Panc1 (cell line): ENCODE measurements around the gene NUP210. TPM values are rescaled to one million over a fixed set of nuclear protein-coding genes. Genes with fewer than 3 reads are reported as not detected.

Experiments
- ATAC-seq: fragments of 200-7000 bp; cut with Tn5 transposase; 2 replicates; pipeline ENCODE4 v1.9.1; 2020; ENCODE audit warnings: mild to moderate bottlenecking, moderate library complexity
- Bru-seq: library from RNA; stranded (reverse); fragments of 400-500 nt; gene quantifications from one replicate; lab custom pipeline; 2021; lab: Mats Ljungman, UMichigan
- BruChase-seq, 2 experiments: library from RNA; stranded (reverse); fragments of 400-500 nt; gene quantifications; one replicate each; lab custom pipeline; 2021; lab: Mats Ljungman, UMichigan
- BruUV-seq: library from RNA; stranded (reverse); fragments of 400-500 nt; replicated peaks from 2 replicates; lab custom pipeline; 2021; lab: Mats Ljungman, UMichigan
- CTCF ChIA-PET: fragments of 300-600 bp; sonication (Branson Sonifier 250); formaldehyde crosslinking; loops from one replicate; lab custom pipeline; 2022; ENCODE audit warnings: antibody characterized with exemption; lab: Charles Lee
- POLR2A ChIA-PET: fragments of 300-600 bp; sonication (Branson Sonifier 250); formaldehyde crosslinking; loops from one replicate; lab custom pipeline; 2022; ENCODE audit warnings: antibody characterized with exemption; lab: Charles Lee
- DNase-seq: peaks from one replicate; pipeline ENCODE4 v3.0.0-alpha.2; 2010; ENCODE audit warnings: low read depth, low spot score
- H3K27ac ChIP-seq: 2 replicates; pipeline ENCODE4 v1.5.1; 2011; ENCODE audit warnings: mild to moderate bottlenecking, low read length, inconsistent platforms
- H3K27me3 ChIP-seq: fragments of 200-500 bp; sonication (Bioruptor generic); 2 replicates; pipeline ENCODE4 v1.6.0; 2014; ENCODE audit warnings: low read length, inconsistent platforms; ENCODE audit not compliant: control insufficient read depth, insufficient read depth
- H3K36me3 ChIP-seq: fragments of 200-500 bp; sonication (Bioruptor generic); 2 replicates; pipeline ENCODE4 v1.5.1; 2014; ENCODE audit warnings: inconsistent platforms, mild to moderate bottlenecking, low read length, moderate library complexity; ENCODE audit not compliant: control insufficient read depth, insufficient read depth
- H3K4me1 ChIP-seq: 2 replicates; pipeline ENCODE4 v1.5.1; 2011; ENCODE audit warnings: inconsistent platforms, mild to moderate bottlenecking, low read length, moderate library complexity; ENCODE audit not compliant: control insufficient read depth, insufficient read depth
- H3K4me3 ChIP-seq, 2 experiments: 2 replicates each; pipeline ENCODE4 v1.5.1; 2011 to 2012; ENCODE audit warnings: low read depth in 2 of 2, low read length in 2 of 2, mild to moderate bottlenecking in 2 of 2, inconsistent platforms in 1 of 2, moderate library complexity in 1 of 2
- H3K9me3 ChIP-seq: fragments of 200-500 bp; sonication (Bioruptor generic); 2 replicates; pipeline ENCODE4 v1.5.1; 2014; ENCODE audit warnings: low read depth, mild to moderate bottlenecking, inconsistent platforms, low read length, moderate library complexity; ENCODE audit not compliant: control insufficient read depth, insufficient read depth
- POLR2AphosphoS5 ChIP-seq: IDR thresholded peaks from 2 replicates; pipeline ENCODE4 v1.6.1; 2012; ENCODE audit warnings: mild to moderate bottlenecking, low read depth, low read length, moderate library complexity
- SIN3A ChIP-seq: IDR thresholded peaks from 2 replicates; pipeline ENCODE4 v1.6.1; 2012; ENCODE audit warnings: low read depth, mild to moderate bottlenecking, low read length, moderate library complexity, borderline replicate concordance; ENCODE audit not compliant: insufficient read depth
- TCF7L2 ChIP-seq: IDR thresholded peaks from 2 replicates; pipeline ENCODE4 v1.6.1; 2011; ENCODE audit warnings: mild to moderate bottlenecking, low read depth, low read length, inconsistent platforms
- in situ Hi-C: cut with HindIII; loops from 2 replicates; pipeline ENCODE4 v1.10.0; 2016; ENCODE audit warnings: low sequenced_read_pairs, low pct_unique_long_range_greater_than_20kb
- intact Hi-C: fragments of 100-400 bp; cut with micrococcal nuclease; formaldehyde crosslinking; loops from one replicate; pipeline ENCODE4 v1.10.0; 2022; ENCODE audit not compliant: unreplicated experiment
- long read RNA-seq: library from polyadenylated mRNA; unstranded; transcript quantifications from one replicate; pipeline ENCODE4 v2.0.0, GENCODE V29; 2021; ENCODE audit not compliant: unreplicated experiment
- polyA plus RNA-seq: library from polyadenylated mRNA; unstranded; fragments of >200 nt; gene quantifications from one replicate; pipeline ENCODE4 v1.2.1, GENCODE V29; 2012; ENCODE audit warnings: missing spikeins; ENCODE audit not compliant: insufficient read length
- total RNA-seq: library from RNA; stranded (reverse); gene quantifications from one replicate; pipeline ENCODE4 v1.2.1, GENCODE V29; 2021; ENCODE audit not compliant: unreplicated experiment
- TF ChIP-seq, protein P1 (sequence below), 2 experiments: IDR thresholded peaks; 2 replicates each; pipeline ENCODE4 v1.6.1; 2011 to 2012; ENCODE audit warnings: low read depth in 2 of 2, control low read depth in 1 of 2, low read length in 1 of 2, mild to moderate bottlenecking in 1 of 2, moderate library complexity in 1 of 2; ENCODE audit not compliant: insufficient read depth in 1 of 2
- TF ChIP-seq, protein P2 (sequence below): fragments of 450-650 bp; IDR thresholded peaks from 2 replicates; pipeline ENCODE4 v1.5.1; 2017; ENCODE audit warnings: mild to moderate bottlenecking

Gene NUP210
- total RNA-seq, result 36.8 TPM
- polyA plus RNA-seq, result 39.2 TPM
- Bru-seq, nascent RNA, result percentile 54 among the genes with signal in this experiment
- percentile 58 among the genes with signal in this experiment for BruChase-seq, experiment 1, labeled RNA remaining after a 2-hour chase
- BruChase-seq, experiment 2, labeled RNA remaining after a 6-hour chase, result percentile 61 among the genes with signal in this experiment
- long read RNA-seq, partial matches to known transcripts, result 38 of 52 reads
- long read RNA-seq, other reads (novel, unspliced or antisense), result 12 of 52 reads

DNA sequence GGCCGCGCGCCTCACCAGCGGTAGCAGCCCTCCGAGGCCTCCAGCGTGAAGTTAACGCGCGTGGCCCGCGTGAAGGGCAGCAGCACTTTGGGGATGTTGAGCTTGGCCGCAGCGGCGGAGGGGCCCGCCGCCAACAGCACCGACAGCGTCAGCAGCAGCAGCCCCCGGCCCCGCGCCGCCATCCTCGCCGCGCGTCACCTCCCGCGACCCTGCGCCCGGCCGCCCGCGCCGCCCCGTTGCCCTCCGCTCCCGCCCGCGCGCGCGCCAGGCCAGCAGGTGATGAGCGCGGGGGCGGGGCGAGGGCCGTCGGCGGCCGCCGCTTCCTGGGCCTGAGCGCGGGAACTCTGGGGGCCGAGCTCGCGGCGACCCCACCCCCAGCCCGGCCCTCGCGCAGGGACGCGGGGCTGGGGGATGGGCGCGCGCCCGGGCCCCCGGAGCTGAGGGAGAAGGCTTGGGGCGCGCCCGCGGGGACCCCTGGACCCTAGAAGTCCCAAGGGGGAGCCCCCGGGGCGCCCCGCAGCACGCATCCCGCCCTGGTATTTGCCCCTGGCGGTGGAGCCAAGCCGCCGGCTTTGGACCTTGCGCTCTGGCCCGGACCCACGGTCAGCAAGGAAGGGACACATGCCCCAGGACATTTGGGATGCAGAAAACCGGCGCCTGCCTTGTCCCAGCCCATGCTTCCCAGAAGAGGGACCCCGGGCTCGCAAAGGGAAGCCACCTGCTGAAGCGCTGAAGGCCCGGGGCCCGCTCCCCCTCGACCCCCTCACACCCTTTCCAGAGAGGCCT, at the start of gene NUP210:
TSS of gene NUP210 (minus strand) at position 278 of the 786 bp plus-strand sequence. CDS start at position 182, 96 bp downstream.
- BruUV-seq, result no TSS peak
- ChIA-PET CTCF (no interaction called here), POLR2A (no interaction called here)
- in situ Hi-C loops, result no loop called here
- no peaks in the 10 kb centered on the region for H3K36me3 ChIP-seq
- H3K27me3 ChIP-seq, result no peaks in the 10 kb centered on the region
- peak within 1 kb of the TSS; percentile 51; the same call in 1 of the 2 replicates for H3K27ac ChIP-seq
- TF ChIP-seq SIN3A (no peak), TCF7L2 (no peak), POLR2AphosphoS5 (no peak)
- TF ChIP-seq, protein P1, sequence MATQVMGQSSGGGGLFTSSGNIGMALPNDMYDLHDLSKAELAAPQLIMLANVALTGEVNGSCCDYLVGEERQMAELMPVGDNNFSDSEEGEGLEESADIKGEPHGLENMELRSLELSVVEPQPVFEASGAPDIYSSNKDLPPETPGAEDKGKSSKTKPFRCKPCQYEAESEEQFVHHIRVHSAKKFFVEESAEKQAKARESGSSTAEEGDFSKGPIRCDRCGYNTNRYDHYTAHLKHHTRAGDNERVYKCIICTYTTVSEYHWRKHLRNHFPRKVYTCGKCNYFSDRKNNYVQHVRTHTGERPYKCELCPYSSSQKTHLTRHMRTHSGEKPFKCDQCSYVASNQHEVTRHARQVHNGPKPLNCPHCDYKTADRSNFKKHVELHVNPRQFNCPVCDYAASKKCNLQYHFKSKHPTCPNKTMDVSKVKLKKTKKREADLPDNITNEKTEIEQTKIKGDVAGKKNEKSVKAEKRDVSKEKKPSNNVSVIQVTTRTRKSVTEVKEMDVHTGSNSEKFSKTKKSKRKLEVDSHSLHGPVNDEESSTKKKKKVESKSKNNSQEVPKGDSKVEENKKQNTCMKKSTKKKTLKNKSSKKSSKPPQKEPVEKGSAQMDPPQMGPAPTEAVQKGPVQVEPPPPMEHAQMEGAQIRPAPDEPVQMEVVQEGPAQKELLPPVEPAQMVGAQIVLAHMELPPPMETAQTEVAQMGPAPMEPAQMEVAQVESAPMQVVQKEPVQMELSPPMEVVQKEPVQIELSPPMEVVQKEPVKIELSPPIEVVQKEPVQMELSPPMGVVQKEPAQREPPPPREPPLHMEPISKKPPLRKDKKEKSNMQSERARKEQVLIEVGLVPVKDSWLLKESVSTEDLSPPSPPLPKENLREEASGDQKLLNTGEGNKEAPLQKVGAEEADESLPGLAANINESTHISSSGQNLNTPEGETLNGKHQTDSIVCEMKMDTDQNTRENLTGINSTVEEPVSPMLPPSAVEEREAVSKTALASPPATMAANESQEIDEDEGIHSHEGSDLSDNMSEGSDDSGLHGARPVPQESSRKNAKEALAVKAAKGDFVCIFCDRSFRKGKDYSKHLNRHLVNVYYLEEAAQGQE (IDR thresholded peaks at IDR 0.05; ENCODE audit: insufficient read depth in 1 of 2, low read depth in 2 of 2, low read length in 1 of 2), result no peak
- TF ChIP-seq, protein P2, sequence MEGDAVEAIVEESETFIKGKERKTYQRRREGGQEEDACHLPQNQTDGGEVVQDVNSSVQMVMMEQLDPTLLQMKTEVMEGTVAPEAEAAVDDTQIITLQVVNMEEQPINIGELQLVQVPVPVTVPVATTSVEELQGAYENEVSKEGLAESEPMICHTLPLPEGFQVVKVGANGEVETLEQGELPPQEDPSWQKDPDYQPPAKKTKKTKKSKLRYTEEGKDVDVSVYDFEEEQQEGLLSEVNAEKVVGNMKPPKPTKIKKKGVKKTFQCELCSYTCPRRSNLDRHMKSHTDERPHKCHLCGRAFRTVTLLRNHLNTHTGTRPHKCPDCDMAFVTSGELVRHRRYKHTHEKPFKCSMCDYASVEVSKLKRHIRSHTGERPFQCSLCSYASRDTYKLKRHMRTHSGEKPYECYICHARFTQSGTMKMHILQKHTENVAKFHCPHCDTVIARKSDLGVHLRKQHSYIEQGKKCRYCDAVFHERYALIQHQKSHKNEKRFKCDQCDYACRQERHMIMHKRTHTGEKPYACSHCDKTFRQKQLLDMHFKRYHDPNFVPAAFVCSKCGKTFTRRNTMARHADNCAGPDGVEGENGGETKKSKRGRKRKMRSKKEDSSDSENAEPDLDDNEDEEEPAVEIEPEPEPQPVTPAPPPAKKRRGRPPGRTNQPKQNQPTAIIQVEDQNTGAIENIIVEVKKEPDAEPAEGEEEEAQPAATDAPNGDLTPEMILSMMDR, result no peak
- no peak for DNase-seq
- ATAC-seq, result peak; percentile 79
- intact Hi-C loops, result no loop called here
- H3K9me3 ChIP-seq, result no peaks in the 10 kb centered on the region
- H3K4me1 ChIP-seq, result no peaks in the 10 kb centered on the region; the same call in 1 of the 2 replicates
- H3K4me3 ChIP-seq, result peak within 1 kb of the TSS; percentile 44 to 49

DNA sequence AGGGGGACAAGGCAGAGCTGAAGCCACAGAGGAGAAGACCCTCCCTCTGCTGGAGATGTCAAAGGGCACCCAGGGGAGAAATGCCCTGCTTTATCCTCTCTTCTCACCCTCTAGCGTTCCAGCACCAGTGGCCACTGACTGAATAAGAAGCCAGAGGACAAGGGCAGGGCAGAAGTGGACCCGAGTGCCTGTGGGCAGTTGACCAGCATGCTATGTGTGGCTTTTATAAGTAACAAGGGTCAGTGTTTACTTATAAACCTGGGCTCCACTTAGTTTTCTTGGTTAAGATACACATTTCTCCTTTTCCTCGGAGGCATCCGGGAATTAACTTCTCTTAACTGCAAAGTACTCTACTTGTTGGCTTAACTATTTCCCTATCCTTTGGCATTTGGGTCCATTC, 46.7 kb upstream of the NUP210 start:
- ATAC-seq (no peak), DNase-seq (no peak)
- H3K9me3 ChIP-seq, result no peaks in the 10 kb centered on the region
- no peaks in the 10 kb centered on the region for H3K27me3 ChIP-seq
- ChIA-PET POLR2A (no interaction called here), CTCF (no interaction called here)
- BruUV-seq, result no TSS peak
- no peak overlapping the region for H3K27ac ChIP-seq
- H3K4me1 ChIP-seq, result no peaks in the 10 kb centered on the region
- TF ChIP-seq SIN3A, result no peak
- no peak for TF ChIP-seq TCF7L2
- TF ChIP-seq, protein P2, result no peak
- TF ChIP-seq, protein P1 (IDR thresholded peaks at IDR 0.05; ENCODE audit: insufficient read depth in 1 of 2, low read depth in 2 of 2, low read length in 1 of 2), result no peak
- no peak for TF ChIP-seq POLR2AphosphoS5
- in situ Hi-C loops (no loop called here), intact Hi-C loops (no loop called here)
- H3K4me3 ChIP-seq, result no peak overlapping the region
- H3K36me3 ChIP-seq, result no peaks in the 10 kb centered on the region
